Uterus (tissue), 4 donors: ENCODE data around the gene LSS. TPM values are rescaled to one million over a fixed set of nuclear protein-coding genes. Genes with fewer than 3 reads are reported as not detected.

Experiments used
- DNase-seq, 2 donors: peaks; one replicate each; pipeline ENCODE4 v3.0.0-alpha.2; 2019 to 2020
- H3K27ac ChIP-seq, 2 donors: fragments of 200-600 bp; sonication (generic); 1 replicate in 1 of 2; 2 replicates in 1 of 2; pipeline ENCODE4 v1.5.1; 2016 to 2018
- H3K27me3 ChIP-seq, 2 donors: fragments of 200-600 bp; sonication (generic); one replicate each; pipeline ENCODE4 v1.5.1; 2018 to 2019; ENCODE audit warnings: control low read depth in 1 of 2
- H3K36me3 ChIP-seq, 2 donors: fragments of 200-600 bp; sonication (generic); one replicate each; pipeline ENCODE4 v1.5.1; 2019; ENCODE audit warnings: control low read depth in 1 of 2
- H3K4me1 ChIP-seq, 2 donors: fragments of 200-600 bp; sonication (generic); one replicate each; pipeline ENCODE4 v1.5.1; 2018 to 2019; ENCODE audit warnings: control low read depth in 1 of 2
- H3K4me3 ChIP-seq, 2 donors: fragments of 200-600 bp; sonication (generic); 1 replicate in 1 of 2; 2 replicates in 1 of 2; pipeline ENCODE4 v1.5.1; 2018 to 2019; ENCODE audit warnings: mild to moderate bottlenecking in 1 of 2
- H3K9me3 ChIP-seq, 2 donors: fragments of 200-600 bp; sonication (generic); one replicate each; pipeline ENCODE4 v1.5.1; 2019; ENCODE audit warnings: control low read depth in 1 of 2
- CTCF ChIP-seq, 4 experiments: fragments of 200-600 bp in 2 of 4; fragments of 450-650 bp in 2 of 4; sonication (generic) in 2 of 4; IDR thresholded peaks; one replicate each; pipeline ENCODE4 v1.5.1; 2016 to 2019; ENCODE audit warnings: antibody characterized with exemption in 4 of 4, mild to moderate bottlenecking in 2 of 4, moderate library complexity in 1 of 4
- POLR2A ChIP-seq, 2 donors: fragments of 450-650 bp; IDR thresholded peaks; one replicate each; pipeline ENCODE4 v1.6.1; 2016; ENCODE audit warnings: antibody characterized with exemption in 2 of 2, mild to moderate bottlenecking in 1 of 2, moderate library complexity in 1 of 2
- intact Hi-C: fragments of 100-400 bp; cut with DNase I; formaldehyde crosslinking; loops from one replicate; pipeline ENCODE4 v1.15.1; 2023; ENCODE audit warnings: low total_unique reads
- total RNA-seq, 4 donors: library from RNA; depleted of rRNA in 3 of 4; stranded (reverse); fragments of >200 nt in 3 of 4; gene quantifications; one replicate each; pipeline versions ENCODE4 v1.1.0 to v1.2.4, GENCODE V29; 2014 to 2023
- donor health status: DM: yes; HTN: yes; CAD: no.

The LSS gene
- total RNA-seq, 4 donors from 2014 or later: 35.4 to 94.0 (median 41.5) TPM

GRCh38 chr21:46182548-46183336, 45.8 kb downstream of the LSS start:
- H3K27ac ChIP-seq: peak overlapping the region; percentile 6 to 11
- no peaks in the 10 kb centered on the region for H3K27me3 ChIP-seq
- intact Hi-C loops: no loop called here
- DNase-seq: peak in 1 of 2 donors; percentile 66
- no peaks in the 10 kb centered on the region for H3K36me3 ChIP-seq
- H3K4me3 ChIP-seq: no peak overlapping the region
- no peaks in the 10 kb centered on the region for H3K4me1 ChIP-seq
- no peaks in the 10 kb centered on the region for H3K9me3 ChIP-seq
- TF ChIP-seq POLR2A (IDR thresholded peaks at IDR 0.05) (no peak), CTCF (IDR thresholded peaks at IDR 0.05) (no peak)

- intact Hi-C loops: no loop called here
- peak overlapping the region in 1 of 2 donors; percentile 6 for H3K27ac ChIP-seq
- no peak for DNase-seq
Measured at GRCh38 chr21:46181953-46182547, 46.5 kb downstream of the LSS start.

GRCh38 chr21:46181436-46181835, 47.1 kb downstream of the LSS start:
- Histone ChIP-seq H3K4me1 (no peaks in the 10 kb centered on the region), H3K4me3 (no peak overlapping the region), H3K27ac (no peak overlapping the region), H3K9me3 (no peaks in the 10 kb centered on the region), H3K36me3 (no peaks in the 10 kb centered on the region), H3K27me3 (no peaks in the 10 kb centered on the region)
- no peak for TF ChIP-seq POLR2A (IDR thresholded peaks at IDR 0.05)
- TF ChIP-seq CTCF (IDR thresholded peaks at IDR 0.05): no peak
- intact Hi-C loops: no loop called here
- no peak for DNase-seq

More at GRCh38 chr21:46181953-46182547, 46.5 kb downstream of the LSS start:
- Histone ChIP-seq H3K27me3 (no peaks in the 10 kb centered on the region), H3K36me3 (no peaks in the 10 kb centered on the region), H3K4me1 (no peaks in the 10 kb centered on the region), H3K4me3 (no peak overlapping the region), H3K9me3 (no peaks in the 10 kb centered on the region)
- TF ChIP-seq POLR2A (IDR thresholded peaks at IDR 0.05): no peak
- no peak for TF ChIP-seq CTCF (IDR thresholded peaks at IDR 0.05)

- no peaks in the 10 kb centered on the region for H3K4me1 ChIP-seq
- H3K36me3 ChIP-seq: no peaks in the 10 kb centered on the region
- DNase-seq: no peak
- intact Hi-C loops: no loop called here
- H3K4me3 ChIP-seq: no peak overlapping the region
- H3K27me3 ChIP-seq: no peaks in the 10 kb centered on the region
- TF ChIP-seq POLR2A (IDR thresholded peaks at IDR 0.05): no peak
- no peak for TF ChIP-seq CTCF (IDR thresholded peaks at IDR 0.05)
- no peak overlapping the region for H3K27ac ChIP-seq
- H3K9me3 ChIP-seq: no peaks in the 10 kb centered on the region
Measured at GRCh38 chr21:46180778-46181391, 47.7 kb downstream of the LSS start.
